Activated T-cell treated with anti-CD3 and anti-CD28 coated beads, Interleukin-2, amount 50 U/mL, for 24 hours (primary cell): ENCODE results near the gene SLC16A12.
A peak's percentile ranks its signal among the peaks of the same experiment; 100 is the strongest.
"Not testable (repeated sequence)": the region's sequence is repeated elsewhere in the genome, so short reads cannot be mapped to it uniquely, and the experiment has no call there.

Experiments used
- DNase-seq: peaks from one replicate; pipeline ENCODE4 v3.0.0-alpha.2; 2020
- H3K27ac Mint-ChIP-seq: 2 replicates; pipeline ENCODE4 v1.8.0; 2020; ENCODE audit warnings: mild to moderate bottlenecking, mixed read lengths
- H3K27me3 Mint-ChIP-seq: 2 replicates; pipeline ENCODE4 v1.8.0; 2020; ENCODE audit warnings: mixed read lengths
- H3K36me3 Mint-ChIP-seq: 2 replicates; pipeline ENCODE4 v1.8.0; 2020; ENCODE audit warnings: low read depth, mixed read lengths
- H3K4me1 Mint-ChIP-seq: 2 replicates; pipeline ENCODE4 v1.8.0; 2020; ENCODE audit warnings: low read depth, mixed read lengths
- H3K4me3 Mint-ChIP-seq: 2 replicates; pipeline ENCODE4 v1.8.0; 2020; ENCODE audit warnings: mild to moderate bottlenecking, moderate library complexity, mixed read lengths
- H3K9me3 Mint-ChIP-seq: 2 replicates; pipeline ENCODE4 v1.8.0; 2020; ENCODE audit warnings: mixed read lengths

SLC16A12 gene

DNA sequence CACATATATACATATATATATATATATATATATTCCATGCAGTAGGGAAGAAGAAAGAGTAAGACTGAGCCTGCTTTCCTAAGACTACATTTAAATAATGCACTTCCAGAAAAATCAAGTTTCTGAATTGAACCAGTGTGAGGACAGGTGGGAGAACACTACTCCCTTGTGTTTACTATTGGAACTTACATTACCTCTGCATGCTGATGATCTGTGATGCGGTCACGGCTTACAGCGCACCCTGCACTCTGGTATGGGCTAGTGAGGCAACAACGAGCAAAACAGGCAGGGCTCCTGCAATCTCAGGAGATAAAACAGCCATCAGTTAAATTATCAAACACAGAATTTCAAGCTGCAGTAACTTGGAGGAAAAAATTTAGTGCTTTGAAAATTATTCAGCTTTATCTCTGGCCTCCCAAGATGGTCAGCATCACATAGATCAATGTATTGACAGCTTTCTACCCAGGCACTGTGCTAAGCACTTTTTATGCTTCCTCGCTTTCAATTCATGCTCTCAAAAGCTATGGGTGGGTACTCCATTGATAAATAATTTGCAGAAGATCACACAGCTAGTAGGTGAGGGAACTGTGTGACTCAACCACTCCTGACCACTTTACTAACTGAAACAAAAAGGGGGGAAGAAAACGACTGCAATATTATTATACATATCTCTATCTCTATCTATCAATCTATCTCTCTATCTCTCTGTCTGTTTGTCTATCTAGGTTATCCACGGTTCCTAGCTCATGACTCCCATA is 20.5 kb upstream of the SLC16A12 start:
- peaks cover 7% of the 10 kb centered on the region for H3K27me3 Mint-ChIP-seq
- H3K36me3 Mint-ChIP-seq = no peaks in the 10 kb centered on the region
- DNase-seq = no peak

DNA sequence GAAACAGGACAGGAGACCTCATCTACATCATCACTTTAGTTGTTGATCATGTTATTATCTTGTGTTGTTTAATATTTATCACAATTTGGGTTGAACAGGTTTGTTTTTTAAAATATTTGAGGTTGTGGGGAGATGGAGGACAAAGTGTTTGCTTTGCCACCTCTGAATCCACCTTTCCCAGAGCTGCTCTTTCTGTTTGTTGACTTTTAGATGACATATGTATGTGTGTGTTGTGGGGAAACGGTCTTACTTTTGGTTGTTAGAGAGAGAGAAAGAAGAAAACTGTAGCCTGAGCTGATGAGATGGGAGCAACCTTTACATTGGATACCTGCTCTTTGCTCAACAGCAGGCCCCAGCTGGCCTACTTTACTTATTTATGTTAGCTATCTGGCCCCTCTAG is 19.0 kb upstream of the SLC16A12 start:
- Mint-ChIP-seq H3K27me3 (peaks cover 7% of the 10 kb centered on the region), H3K36me3 (no peaks in the 10 kb centered on the region), H3K9me3 (no peaks in the 10 kb centered on the region), H3K27ac (no peak overlapping the region), H3K4me1 (no peaks in the 10 kb centered on the region), H3K4me3 (no peak overlapping the region)
- DNase-seq = no peak

More for the DNA sequence above, 20.5 kb upstream of the SLC16A12 start:
- no peaks in the 10 kb centered on the region for H3K4me1 Mint-ChIP-seq
- H3K9me3 Mint-ChIP-seq = no peaks in the 10 kb centered on the region
- no peak overlapping the region for H3K27ac Mint-ChIP-seq
- H3K4me3 Mint-ChIP-seq = no peak overlapping the region

DNA sequence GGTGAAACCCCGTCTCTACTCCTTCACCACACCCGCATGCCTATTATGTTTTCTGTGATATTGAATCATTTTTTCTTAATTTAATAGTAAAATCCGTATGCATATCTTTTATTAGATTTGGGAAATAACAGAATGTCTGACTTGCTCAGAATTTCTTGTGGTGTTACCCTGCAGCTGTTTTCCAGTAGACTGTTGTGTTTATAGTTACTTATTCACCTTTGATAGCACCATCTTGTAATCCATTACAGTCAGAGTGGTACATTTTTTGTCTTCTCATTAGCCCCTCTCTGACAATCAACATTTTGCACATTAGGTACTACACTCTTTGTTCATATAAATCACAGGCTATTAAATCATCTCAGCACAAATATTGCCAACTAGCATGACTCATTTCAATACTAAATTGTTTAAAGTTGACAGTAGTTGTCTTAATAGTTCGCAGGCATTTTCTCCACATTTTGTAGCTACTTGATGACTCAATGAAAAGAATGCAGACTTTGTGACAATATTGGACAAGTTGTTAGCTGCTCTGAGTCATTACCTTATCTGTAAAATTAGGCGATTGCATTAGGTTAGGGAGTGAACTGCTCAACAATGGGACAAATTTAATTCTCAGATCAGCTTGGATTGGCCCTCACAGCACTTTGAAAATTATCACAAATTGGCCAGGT is 17.8 kb upstream of the SLC16A12 start:
- Mint-ChIP-seq H3K9me3 (no peaks in the 10 kb centered on the region), H3K27ac (no peak overlapping the region), H3K36me3 (no peaks in the 10 kb centered on the region), H3K4me1 (no peaks in the 10 kb centered on the region), H3K4me3 (no peak overlapping the region), H3K27me3 (peaks cover 3% of the 10 kb centered on the region)
- DNase-seq = no peak

DNA sequence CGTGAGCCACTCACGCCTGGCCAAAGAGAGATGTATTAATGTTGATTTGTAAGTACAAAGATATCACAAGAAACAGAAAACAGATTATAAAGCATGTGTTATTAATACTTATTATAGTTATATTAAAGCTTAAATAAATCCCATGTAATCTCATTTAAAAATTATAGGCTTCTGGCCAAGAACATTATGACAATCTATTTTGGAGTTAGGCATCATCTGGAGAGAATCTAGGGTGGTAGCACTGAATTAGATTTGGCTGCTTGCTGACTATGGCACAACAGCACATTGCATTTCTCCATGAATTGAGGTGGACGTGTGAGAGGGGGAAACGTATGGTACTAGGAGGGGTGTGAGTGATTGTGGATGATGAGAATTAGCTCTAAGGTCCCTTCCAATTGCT is 16.8 kb upstream of the SLC16A12 start:
- H3K27me3 Mint-ChIP-seq = peaks cover 2% of the 10 kb centered on the region
- H3K36me3 Mint-ChIP-seq = no peaks in the 10 kb centered on the region
- no peaks in the 10 kb centered on the region for H3K9me3 Mint-ChIP-seq
- no peak overlapping the region for H3K27ac Mint-ChIP-seq
- no peak for DNase-seq
- no peak overlapping the region for H3K4me3 Mint-ChIP-seq
- H3K4me1 Mint-ChIP-seq = no peaks in the 10 kb centered on the region

DNA sequence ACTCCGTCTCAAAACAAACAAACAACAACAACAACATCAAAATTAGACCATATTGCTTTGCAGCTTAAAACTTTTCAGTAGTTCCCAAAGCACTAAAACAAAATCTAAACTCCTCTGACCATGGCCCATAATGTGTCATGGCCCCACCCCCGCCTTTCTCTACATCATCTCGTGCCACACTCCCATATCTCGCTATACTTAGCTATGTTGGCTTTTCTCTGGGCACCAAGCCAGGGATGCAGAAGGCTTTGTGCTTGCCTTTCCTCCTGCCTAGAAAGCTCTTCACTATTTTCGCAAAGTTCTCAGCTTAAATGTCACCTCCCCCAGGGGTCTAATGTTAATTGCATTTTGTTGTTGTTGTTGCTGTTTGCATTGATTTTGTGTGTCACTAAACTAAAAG is 15.1 kb upstream of the SLC16A12 start:
- no peaks in the 10 kb centered on the region for H3K9me3 Mint-ChIP-seq
- no peak for DNase-seq
- no peak overlapping the region for H3K27ac Mint-ChIP-seq
- H3K36me3 Mint-ChIP-seq = no peaks in the 10 kb centered on the region
- no peak overlapping the region for H3K4me3 Mint-ChIP-seq
- H3K4me1 Mint-ChIP-seq = no peaks in the 10 kb centered on the region
- peaks cover 2% of the 10 kb centered on the region for H3K27me3 Mint-ChIP-seq

DNA sequence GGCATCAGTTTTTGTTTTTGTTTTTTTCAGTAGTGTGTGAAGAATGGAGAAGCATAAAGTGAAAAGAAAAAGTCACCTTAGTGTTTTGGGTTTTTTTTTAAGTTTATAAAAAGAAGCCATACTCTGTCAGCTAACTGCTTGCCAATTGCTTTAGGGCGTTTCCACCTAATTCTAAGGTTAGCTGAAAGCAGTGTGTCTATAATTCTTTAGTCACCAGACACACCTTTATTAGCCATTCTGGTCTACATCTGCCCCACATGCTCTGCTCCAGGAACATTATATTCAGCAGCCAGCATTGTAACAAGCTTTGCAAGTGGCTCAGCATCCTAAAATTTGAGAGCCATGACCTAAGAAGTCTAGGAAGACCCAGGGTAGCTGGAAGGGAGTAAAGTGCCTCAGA is 14.1 kb upstream of the SLC16A12 start:
- no peak overlapping the region for H3K27ac Mint-ChIP-seq
- peaks cover 2% of the 10 kb centered on the region for H3K27me3 Mint-ChIP-seq
- H3K36me3 Mint-ChIP-seq = no peaks in the 10 kb centered on the region
- no peak overlapping the region for H3K4me3 Mint-ChIP-seq
- DNase-seq = no peak
- H3K4me1 Mint-ChIP-seq = no peaks in the 10 kb centered on the region
- no peaks in the 10 kb centered on the region for H3K9me3 Mint-ChIP-seq

DNA sequence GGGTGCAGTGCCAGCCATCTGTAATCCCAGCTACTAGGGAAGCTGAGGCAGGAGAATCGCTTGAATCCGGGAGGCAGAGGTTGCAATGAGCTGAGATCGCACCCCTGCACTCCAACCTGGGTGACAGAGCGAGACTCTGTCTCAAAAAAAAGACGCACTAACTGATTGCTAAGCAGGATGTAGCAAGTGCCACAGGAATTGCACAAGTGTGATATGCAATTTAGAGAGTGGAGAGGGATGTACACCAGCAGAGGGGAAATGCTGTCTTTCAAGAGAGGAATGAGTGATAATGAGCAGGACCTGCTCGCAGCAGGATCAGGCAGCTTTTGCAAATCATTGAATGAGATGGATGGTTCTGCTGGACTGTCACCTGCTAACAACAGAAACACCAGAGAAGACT is 13.3 kb upstream of the SLC16A12 start:
- Mint-ChIP-seq H3K27ac (no peak overlapping the region), H3K9me3 (no peaks in the 10 kb centered on the region), H3K4me1 (no peaks in the 10 kb centered on the region), H3K27me3 (peaks cover 2% of the 10 kb centered on the region), H3K36me3 (no peaks in the 10 kb centered on the region), H3K4me3 (no peak overlapping the region)
- DNase-seq = no peak

DNA sequence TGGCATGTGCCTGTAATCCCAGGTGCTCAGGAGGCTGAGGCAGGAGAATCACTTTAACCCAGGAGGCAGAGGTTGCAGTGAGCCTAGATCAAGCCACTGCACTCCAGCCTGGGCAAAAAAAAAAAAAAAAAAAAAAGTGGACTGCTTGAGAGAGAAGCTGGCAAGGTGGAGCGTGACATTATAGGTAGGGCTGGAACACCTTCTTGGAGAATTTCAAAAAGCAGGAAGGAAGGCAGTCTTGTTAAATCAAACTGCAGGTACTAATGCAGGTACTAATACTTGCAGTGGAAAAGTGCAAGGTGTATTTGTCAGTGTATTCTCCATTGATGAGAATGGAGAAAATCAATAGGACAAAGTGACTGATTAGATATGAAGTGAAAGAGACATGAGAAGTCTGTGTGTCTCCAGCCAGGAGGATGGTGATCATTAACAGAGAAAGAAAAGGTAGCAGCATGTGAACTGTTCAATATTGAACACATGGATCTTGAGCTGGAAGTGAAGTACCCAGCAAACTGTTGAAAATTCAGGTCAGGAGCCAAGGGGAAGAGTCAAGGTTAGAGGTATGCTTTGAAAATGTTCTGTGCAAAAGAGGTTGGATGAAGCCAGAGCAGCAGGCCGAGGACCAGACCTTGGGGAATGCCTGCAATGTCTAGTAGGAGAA is 12.6 kb upstream of the SLC16A12 start:
- DNase-seq = no peak
- H3K27ac Mint-ChIP-seq = no peak overlapping the region
- H3K4me3 Mint-ChIP-seq = no peak overlapping the region
- peaks cover 2% of the 10 kb centered on the region for H3K27me3 Mint-ChIP-seq
- no peaks in the 10 kb centered on the region for H3K9me3 Mint-ChIP-seq
- H3K36me3 Mint-ChIP-seq = no peaks in the 10 kb centered on the region
- no peaks in the 10 kb centered on the region for H3K4me1 Mint-ChIP-seq

DNA sequence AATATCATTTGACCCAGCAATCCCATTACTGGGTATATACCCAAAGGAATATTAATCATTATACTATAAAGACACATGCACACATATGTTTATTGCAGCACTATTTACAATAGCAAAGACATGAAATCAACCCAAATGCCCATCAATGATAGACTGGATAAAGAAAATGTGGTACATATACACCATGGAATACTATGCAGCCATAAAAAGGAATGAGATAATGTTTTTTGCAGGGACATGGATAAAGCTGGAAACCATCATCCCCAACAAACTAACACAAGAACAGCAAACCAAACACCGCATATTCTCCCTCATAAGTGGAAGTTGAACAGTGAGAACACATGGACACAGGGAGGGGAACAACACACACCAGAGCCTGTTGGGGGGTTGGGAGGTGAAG is 11.3 kb upstream of the SLC16A12 start:
- not testable (repeated sequence) for H3K9me3 Mint-ChIP-seq, DNase-seq, H3K27ac Mint-ChIP-seq

DNA sequence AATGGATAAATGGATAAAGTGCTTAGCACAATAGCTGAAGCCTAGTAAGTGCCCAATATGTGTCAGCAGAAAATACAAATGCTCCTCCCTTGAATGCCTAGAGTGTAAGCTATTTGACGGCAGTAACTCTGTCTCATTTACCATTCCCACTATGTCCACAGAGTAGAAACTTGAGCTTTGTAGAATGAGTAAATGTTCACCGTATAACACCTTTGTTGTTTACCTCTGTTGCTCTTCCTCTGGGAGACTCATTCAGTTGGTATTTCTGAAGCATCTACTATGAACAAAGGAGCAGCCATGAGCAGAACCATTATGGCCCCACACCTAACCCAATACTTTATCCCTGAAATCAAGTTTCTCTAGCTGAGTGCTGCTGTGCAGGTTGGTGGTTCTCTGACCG is 8.4 kb upstream of the SLC16A12 start:
- no peak for DNase-seq
- no peaks in the 10 kb centered on the region for H3K36me3 Mint-ChIP-seq
- no peak overlapping the region for H3K27ac Mint-ChIP-seq
- H3K27me3 Mint-ChIP-seq = peaks cover 25% of the 10 kb centered on the region
- no peaks in the 10 kb centered on the region for H3K9me3 Mint-ChIP-seq
- H3K4me3 Mint-ChIP-seq = no peak overlapping the region
- no peaks in the 10 kb centered on the region for H3K4me1 Mint-ChIP-seq

More for the DNA sequence above, 11.3 kb upstream of the SLC16A12 start:
- H3K36me3 Mint-ChIP-seq, H3K4me1 Mint-ChIP-seq, H3K4me3 Mint-ChIP-seq, H3K27me3 Mint-ChIP-seq: not testable (repeated sequence)

DNA sequence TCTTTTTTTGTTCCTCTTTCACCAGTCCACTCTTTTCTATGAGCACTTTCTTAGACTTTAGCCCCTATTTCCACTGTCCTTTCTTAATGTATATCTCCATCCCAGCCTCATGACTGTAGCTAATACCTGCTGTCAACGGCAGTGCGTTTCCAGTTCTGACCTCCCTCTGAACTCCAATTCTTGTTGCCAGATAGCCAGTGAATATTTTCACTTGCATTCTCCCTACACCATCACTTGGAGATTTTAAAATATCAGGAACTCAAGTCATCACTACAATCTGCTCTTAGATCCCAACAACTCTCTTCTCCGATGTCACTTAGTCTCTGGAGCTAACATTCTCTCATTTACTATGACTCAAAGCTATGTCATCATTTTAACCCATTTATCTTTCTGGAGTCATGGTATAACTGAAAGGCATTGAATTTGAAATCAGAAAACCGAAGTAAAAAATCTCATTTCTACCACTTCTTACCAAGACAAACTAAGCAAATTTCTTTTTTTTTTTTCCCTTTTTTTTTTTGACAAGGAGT is 5.1 kb upstream of the SLC16A12 start:
- Mint-ChIP-seq H3K27ac (no peak overlapping the region), H3K36me3 (no peaks in the 10 kb centered on the region), H3K27me3 (peaks cover 51% of the 10 kb centered on the region), H3K4me3 (no peak overlapping the region), H3K9me3 (no peaks in the 10 kb centered on the region), H3K4me1 (peaks cover 4% of the 10 kb centered on the region)
- no peak for DNase-seq

DNA sequence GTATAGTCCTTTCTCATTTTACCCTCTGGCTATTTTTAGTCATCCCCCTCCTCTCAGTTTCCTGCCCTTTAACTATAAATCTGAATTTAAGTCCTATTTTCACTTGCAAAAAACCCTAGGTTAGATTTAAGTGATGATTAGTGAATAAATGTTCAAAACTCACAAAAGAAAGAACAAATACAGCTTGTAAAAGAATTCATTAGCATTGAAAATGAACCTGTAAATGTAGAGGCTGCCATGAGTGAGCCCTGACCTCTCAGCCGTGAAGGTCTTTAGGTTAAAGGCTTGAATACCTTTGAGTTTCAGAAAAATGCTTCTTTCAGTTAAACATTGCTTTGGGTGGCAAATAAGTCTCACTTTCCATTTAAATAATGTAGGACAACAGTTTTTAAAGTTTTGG is 2.0 kb upstream of the SLC16A12 start:
- Mint-ChIP-seq H3K4me1 (peaks cover 13% of the 10 kb centered on the region), H3K9me3 (no peaks in the 10 kb centered on the region), H3K4me3 (no peak overlapping the region), H3K36me3 (no peaks in the 10 kb centered on the region), H3K27me3 (peaks cover 70% of the 10 kb centered on the region), H3K27ac (no peak overlapping the region)
- DNase-seq = no peak

DNA sequence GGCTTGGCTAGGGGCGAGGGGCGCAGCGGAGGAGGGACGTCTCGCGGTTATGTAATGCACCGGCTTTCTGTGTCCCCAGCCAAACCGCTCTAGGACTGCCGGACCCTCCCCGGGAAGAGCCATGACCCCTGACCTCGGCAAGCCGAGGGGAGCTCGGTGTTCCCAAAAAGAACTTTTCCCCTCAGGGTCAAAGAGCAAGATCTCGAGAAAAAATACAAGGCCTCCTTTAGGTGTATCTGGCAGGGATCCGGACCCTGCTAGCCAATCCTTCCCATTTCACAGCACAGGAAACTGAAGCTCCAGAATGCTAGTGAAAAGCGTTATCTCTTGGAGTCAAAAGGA is 590 bp upstream of the SLC16A12 start:
- Mint-ChIP-seq H3K4me3 (no peak overlapping the region), H3K27me3 (peaks cover 81% of the 10 kb centered on the region), H3K9me3 (no peaks in the 10 kb centered on the region), H3K36me3 (no peaks in the 10 kb centered on the region), H3K4me1 (peaks cover 13% of the 10 kb centered on the region), H3K27ac (no peak overlapping the region)
- no peak for DNase-seq

DNA sequence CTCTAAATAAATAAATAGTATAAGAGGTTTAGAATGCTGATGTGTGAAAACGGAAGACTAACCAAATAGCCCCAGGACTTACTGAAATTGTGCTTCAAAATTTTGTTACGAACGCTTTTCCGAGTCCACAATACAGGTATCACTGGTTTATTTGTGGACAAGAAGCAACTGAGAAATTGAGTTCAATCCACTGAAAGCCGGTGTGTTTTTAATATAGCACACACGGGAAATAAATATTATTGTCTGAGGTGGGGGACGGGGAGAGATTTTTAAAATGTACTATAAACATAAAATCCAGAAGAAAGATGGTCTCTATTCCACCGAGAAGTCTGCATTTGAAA is 598 bp downstream of the SLC16A12 start:
- Mint-ChIP-seq H3K4me3 (peak overlapping the region; percentile 27), H3K36me3 (no peaks in the 10 kb centered on the region), H3K27me3 (peaks cover 79% of the 10 kb centered on the region), H3K4me1 (peaks cover 13% of the 10 kb centered on the region), H3K9me3 (no peaks in the 10 kb centered on the region), H3K27ac (no peak overlapping the region)
- no peak for DNase-seq

DNA sequence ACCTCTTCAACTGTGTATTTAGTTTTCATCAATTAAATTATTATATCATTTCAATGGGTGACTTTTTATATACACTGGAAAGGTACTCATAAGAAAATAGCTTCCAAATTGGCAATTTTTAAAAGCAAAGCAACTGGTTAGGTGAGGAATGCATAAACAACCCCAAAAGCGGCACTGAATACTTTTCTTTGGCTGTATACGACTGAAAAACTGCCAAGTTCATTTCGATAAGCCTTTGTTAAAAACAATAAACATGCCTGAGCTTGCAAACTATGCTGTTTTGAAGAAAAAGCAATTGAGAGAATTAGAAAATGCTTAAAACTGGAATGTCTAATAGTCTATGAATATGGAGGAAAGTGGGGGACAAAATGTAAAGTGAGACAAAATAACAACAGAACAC is 2.9 kb downstream of the SLC16A12 start:
- Mint-ChIP-seq H3K27me3 (peaks cover 63% of the 10 kb centered on the region), H3K4me1 (peaks cover 13% of the 10 kb centered on the region), H3K4me3 (no peak overlapping the region), H3K36me3 (no peaks in the 10 kb centered on the region), H3K27ac (no peak overlapping the region), H3K9me3 (no peaks in the 10 kb centered on the region)
- no peak for DNase-seq
